Common myeloid progenitor, CD34-positive (primary cell): ENCODE data around the gene TBX10.
"Not testable (repeated sequence)": the region's sequence is repeated elsewhere in the genome, so short reads cannot be mapped to it uniquely, and the experiment has no call there.

ENCODE experiments used
- CTCF ChIA-PET: fragments of 350-600 bp; sonication (Branson Sonifier 250); formaldehyde crosslinking; loops from one replicate; lab custom pipeline; 2021; ENCODE audit warnings: antibody characterized with exemption; lab: Charles Lee
- POLR2A ChIA-PET: fragments of 350-600 bp; sonication (Branson Sonifier 250); formaldehyde crosslinking; loops from one replicate; lab custom pipeline; 2021; ENCODE audit warnings: antibody characterized with exemption; lab: Charles Lee
- DNase-seq, 3 donors: peaks; one replicate each; pipeline versions ENCODE4 v3.0.0 to v3.0.0-alpha.2; 2013
- H3K27ac ChIP-seq, 2 experiments: 1 replicate in 1 of 2; 2 replicates in 1 of 2; pipeline ENCODE4 v1.7.0; 2013; ENCODE audit warnings: inconsistent platforms in 2 of 2, low read length in 2 of 2, mild to moderate bottlenecking in 2 of 2, low read depth in 1 of 2, moderate library complexity in 1 of 2; ENCODE audit not compliant: severe bottlenecking in 2 of 2, insufficient read depth in 1 of 2, poor library complexity in 1 of 2
- H3K27me3 ChIP-seq, 5 experiments: replicated peaks in 2 of 5; 1 replicate in 3 of 5; 2 replicates in 2 of 5; pipeline versions ENCODE4 v1.6.1 to v1.7.0; 2013; ENCODE audit warnings: low read length in 4 of 5, mild to moderate bottlenecking in 2 of 5, moderate library complexity in 2 of 5, inconsistent platforms in 1 of 5; ENCODE audit not compliant: insufficient read depth in 5 of 5, control insufficient read depth in 4 of 5
- H3K36me3 ChIP-seq, 4 experiments: 1 replicate in 2 of 4; 2 replicates in 2 of 4; pipeline versions ENCODE4 v1.6.1 to v1.7.0; 2013; ENCODE audit warnings: low read length in 3 of 4, control low read depth in 1 of 4, mild to moderate bottlenecking in 1 of 4; ENCODE audit not compliant: control insufficient read depth in 4 of 4, insufficient read depth in 4 of 4
- H3K4me1 ChIP-seq, 4 experiments: 1 replicate in 3 of 4; 2 replicates in 1 of 4; pipeline versions ENCODE4 v1.6.1 to v1.7.1; 2013; ENCODE audit warnings: low read length in 3 of 4, mild to moderate bottlenecking in 3 of 4, control low read depth in 1 of 4, inconsistent platforms in 1 of 4, moderate library complexity in 1 of 4; ENCODE audit not compliant: control insufficient read depth in 4 of 4, insufficient read depth in 4 of 4; ENCODE audit errors: control extremely low read depth in 1 of 4
- H3K4me3 ChIP-seq, 7 experiments: 1 replicate in 4 of 7; 2 replicates in 3 of 7; pipeline versions ENCODE4 v1.5.1 to v1.7.0; 2013; ENCODE audit warnings: mild to moderate bottlenecking in 7 of 7, low read length in 6 of 7, moderate library complexity in 6 of 7, inconsistent platforms in 2 of 7, low read depth in 2 of 7, control low read depth in 1 of 7; ENCODE audit not compliant: insufficient read depth in 4 of 7, control insufficient read depth in 1 of 7; ENCODE audit errors: extremely low read depth in 1 of 7
- H3K9me3 ChIP-seq, 5 experiments: 1 replicate in 4 of 5; 2 replicates in 1 of 5; pipeline versions ENCODE4 v1.6.1 to v1.7.1; 2013; ENCODE audit warnings: low read length in 4 of 5, mild to moderate bottlenecking in 2 of 5, inconsistent platforms in 1 of 5, low read depth in 1 of 5, moderate library complexity in 1 of 5; ENCODE audit not compliant: control insufficient read depth in 4 of 5, insufficient read depth in 2 of 5; ENCODE audit errors: control extremely low read depth in 1 of 5
- WGBS: methylation state at CpG from one replicate; pipeline ENCODE4 v1.1.5; 2013; ENCODE audit not compliant: insufficient coverage; 5-methylcytosine and 5-hydroxymethylcytosine counted together

TBX10 gene

GRCh38 chr11:67664213-67664585 is 24.6 kb upstream of the TBX10 start:
- no peak for DNase-seq
- Histone ChIP-seq H3K4me3 (no peak overlapping the region), H3K27me3 (no peaks in the 10 kb centered on the region), H3K36me3 (no peaks in the 10 kb centered on the region), H3K27ac (no peak overlapping the region), H3K4me1 (peaks cover 0 to 2% (median under 1%) of the 10 kb centered on the region in 4 experiments), H3K9me3 (no peaks in the 10 kb centered on the region)
- WGBS = 88% methylated on average over 8 of the region's 16 CpGs
- POLR2A ChIA-PET = no interaction called here
- CTCF ChIA-PET = interaction anchor here (1.2 kb wide), 3 partner anchors 15 to 28 kb away, joined by 3 to 5 read pairs (median 4); no protein-coding TSS in a partner anchor

DNA sequence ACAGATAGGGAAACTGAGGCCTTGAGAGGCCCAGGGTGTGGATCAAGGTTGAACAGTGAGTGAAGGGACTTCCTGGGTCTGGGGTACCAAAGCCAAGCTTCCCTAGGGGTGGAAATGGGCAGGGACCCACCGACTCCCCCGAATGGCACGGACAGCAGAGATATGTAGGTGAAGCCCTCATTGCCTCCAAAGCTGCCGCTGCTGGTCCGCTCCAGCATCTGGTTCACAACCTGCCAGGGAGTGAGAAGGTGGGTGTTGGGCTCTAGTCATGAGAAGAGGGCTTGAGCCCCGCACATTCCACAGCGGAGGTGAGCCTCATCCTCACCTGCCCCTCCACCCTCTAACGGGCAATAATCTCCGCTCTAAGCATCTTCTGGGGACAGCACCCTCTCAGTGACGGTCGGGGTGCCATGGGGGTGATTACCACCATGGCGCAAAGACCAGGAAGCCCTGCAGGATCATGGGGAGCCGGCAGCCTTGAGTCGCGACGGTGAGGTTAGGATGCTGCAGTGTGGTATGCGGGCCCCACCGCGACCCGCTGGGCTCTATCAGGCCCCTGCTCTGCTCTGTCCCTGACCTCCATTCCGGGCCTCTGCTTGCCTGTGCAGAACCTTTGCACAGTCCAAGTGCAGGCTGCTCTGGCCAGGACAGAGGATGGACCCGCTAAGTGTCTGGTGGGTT is 24.1 kb upstream of the TBX10 start:
- WGBS = 97% methylated on average over 22 of the region's 22 CpGs
- no peak overlapping the region for H3K27ac ChIP-seq
- H3K4me3 ChIP-seq = no peak overlapping the region
- POLR2A ChIA-PET = no interaction called here
- H3K36me3 ChIP-seq = no peaks in the 10 kb centered on the region
- no peak for DNase-seq
- peaks cover 0 to 7% (median 5%) of the 10 kb centered on the region in 4 experiments for H3K4me1 ChIP-seq
- CTCF ChIA-PET = interaction anchor here (0.8 to 1.8 kb wide), 6 partner anchors 13 to 137 kb away, joined by 3 to 11 read pairs (median 3); partner anchors contain the start of gene ACY3
- H3K27me3 ChIP-seq = no peaks in the 10 kb centered on the region
- H3K9me3 ChIP-seq = no peaks in the 10 kb centered on the region

DNA sequence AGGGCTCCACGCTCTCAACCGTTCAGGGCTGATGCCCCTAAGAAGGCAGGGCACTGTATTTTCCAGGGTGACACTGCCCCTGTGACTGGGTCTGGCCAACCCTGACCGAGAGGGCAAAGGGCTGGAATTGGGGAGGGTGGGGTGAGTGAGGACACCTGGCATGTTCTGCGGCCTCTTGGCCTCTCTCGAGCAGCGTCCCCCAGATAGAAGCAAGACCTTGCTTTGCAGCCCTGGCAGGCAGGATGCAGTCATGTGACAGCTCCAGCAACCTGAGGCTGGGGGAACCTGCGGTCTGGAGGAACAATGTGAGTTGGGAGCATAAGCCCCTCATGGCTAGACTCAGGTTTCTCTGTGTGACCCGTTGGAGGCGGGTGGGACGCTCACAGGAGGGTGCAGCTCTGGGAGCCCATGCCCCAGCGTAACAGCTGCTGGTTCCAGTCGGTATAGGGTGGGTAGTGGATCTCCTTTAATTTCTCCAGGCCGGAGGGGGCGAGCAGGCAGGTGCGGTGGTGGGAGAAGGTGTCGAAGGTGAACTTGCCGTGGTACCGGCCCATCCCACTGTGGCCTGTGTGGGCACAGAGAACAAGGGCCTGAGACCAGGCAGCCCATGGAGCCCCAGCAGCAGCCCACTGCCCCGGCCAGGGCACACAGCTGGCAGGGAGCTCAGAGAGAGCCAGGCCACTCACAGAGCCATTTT is 23.4 kb upstream of the TBX10 start:
- ChIA-PET POLR2A (no interaction called here), CTCF (interaction anchor here (0.7 to 1.8 kb wide), 9 partner anchors 12 to 138 kb away, joined by 3 to 11 read pairs (median 3); partner anchors contain the start of gene ACY3)
- H3K36me3 ChIP-seq = no peaks in the 10 kb centered on the region
- H3K27ac ChIP-seq = no peak overlapping the region
- H3K4me3 ChIP-seq = no peak overlapping the region
- DNase-seq = no peak
- peaks cover 0 to 11% (median 7%) of the 10 kb centered on the region in 4 experiments for H3K4me1 ChIP-seq
- no peaks in the 10 kb centered on the region for H3K9me3 ChIP-seq
- 91% methylated on average over 17 of the region's 19 CpGs for WGBS
- H3K27me3 ChIP-seq = no peaks in the 10 kb centered on the region

DNA sequence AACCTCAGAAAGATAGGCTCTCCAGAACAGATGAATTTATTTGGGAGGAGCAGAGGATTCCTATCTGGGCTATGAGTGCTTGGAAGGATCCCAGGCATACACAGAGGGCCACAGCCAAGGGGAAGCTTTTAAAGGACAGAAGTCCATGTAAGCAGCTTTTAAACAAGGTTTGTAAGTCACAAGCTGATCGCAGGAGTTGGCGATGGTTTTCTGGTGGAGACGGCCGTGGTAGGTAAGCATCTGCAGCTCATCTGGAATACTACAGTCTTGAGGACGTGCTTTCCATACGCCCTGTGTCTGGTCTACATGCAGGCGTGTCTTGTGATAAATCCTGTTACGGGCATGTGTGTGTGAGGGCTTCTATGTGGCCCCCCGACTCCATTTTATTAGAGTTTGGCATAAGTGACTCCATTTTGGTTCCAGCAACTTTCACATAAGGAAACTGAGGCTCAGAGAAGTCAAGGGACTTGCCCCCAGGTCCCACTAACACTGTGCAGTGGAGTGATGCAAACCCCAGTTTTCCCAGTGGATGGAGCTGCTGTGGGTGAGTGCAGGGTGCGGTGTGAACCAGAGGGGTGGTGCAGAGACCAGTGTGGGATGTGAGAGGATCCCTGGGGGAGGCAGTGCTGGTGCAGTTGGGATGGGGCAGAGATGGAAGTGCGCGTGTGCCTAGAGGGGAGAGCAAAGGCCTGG is 22.7 kb upstream of the TBX10 start:
- peaks cover 0 to 11% (median 7%) of the 10 kb centered on the region in 4 experiments for H3K4me1 ChIP-seq
- WGBS = 97% methylated on average over 12 of the region's 12 CpGs
- H3K36me3 ChIP-seq = no peaks in the 10 kb centered on the region
- H3K4me3 ChIP-seq = no peak overlapping the region
- no peaks in the 10 kb centered on the region for H3K27me3 ChIP-seq
- peaks cover 0 to 5% (median 3%) of the 10 kb centered on the region in 5 experiments for H3K9me3 ChIP-seq
- POLR2A ChIA-PET = no interaction called here
- H3K27ac ChIP-seq = no peak overlapping the region
- CTCF ChIA-PET = interaction anchor here (0.6 to 2.6 kb wide), 9 partner anchors 9 to 292 kb away, joined by 3 to 11 read pairs (median 3); partner anchors contain the start of gene ACY3
- no peak for DNase-seq

DNA sequence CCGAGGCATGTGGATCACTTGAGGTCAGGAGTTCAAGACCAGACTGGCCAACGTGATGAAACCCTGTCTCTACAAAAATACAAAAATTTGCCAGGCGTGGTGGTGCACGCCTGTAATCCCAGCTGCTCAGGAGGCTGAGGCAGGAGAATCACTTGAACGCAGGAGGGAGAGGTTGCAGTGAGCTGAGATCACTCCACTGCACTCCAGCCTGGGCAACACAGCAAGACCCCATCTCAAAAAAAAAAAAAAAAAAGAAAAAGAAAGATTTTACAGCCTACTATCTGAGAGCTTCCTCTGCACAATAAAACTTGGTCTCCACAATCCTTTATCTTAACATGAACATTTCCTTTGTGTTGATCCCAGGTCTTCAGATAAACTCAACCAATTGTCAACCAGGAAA is 21.2 kb upstream of the TBX10 start:
- H3K4me3 ChIP-seq, POLR2A ChIA-PET, H3K27me3 ChIP-seq, H3K27ac ChIP-seq, DNase-seq, H3K36me3 ChIP-seq: not testable (repeated sequence)
- H3K4me1 ChIP-seq = peaks cover 0 to 11% (median 7%) of the 10 kb centered on the region in 4 experiments
- H3K9me3 ChIP-seq = peaks cover 0 to 17% (median 7%) of the 10 kb centered on the region in 5 experiments
- WGBS = 91% methylated on average over 5 of the region's 5 CpGs
- CTCF ChIA-PET = interaction anchor here (2.6 to 7.5 kb wide), 6 partner anchors 15 to 81 kb away, joined by 6 to 102 read pairs (median 22); partner anchors contain the start of genes NUDT8 and TBX10

GRCh38 chr11:67659651-67660165 is 20.1 kb upstream of the TBX10 start:
- WGBS = 40% methylated on average over 1 of the region's 5 CpGs
- POLR2A ChIA-PET = interaction anchor here (0.6 kb wide), 1 partner anchor 31 kb away, joined by 3 read pairs; no protein-coding TSS in a partner anchor
- not testable (repeated sequence) for H3K27ac ChIP-seq, H3K4me3 ChIP-seq, DNase-seq, H3K27me3 ChIP-seq, H3K36me3 ChIP-seq
- CTCF ChIA-PET = interaction anchor here (0.6 to 7.5 kb wide), 11 partner anchors 9 to 87 kb away, joined by 3 to 102 read pairs (median 8); partner anchors contain the start of genes ACY3, NUDT8 and TBX10
- Histone ChIP-seq H3K4me1 (peaks cover 0 to 11% (median 7%) of the 10 kb centered on the region in 4 experiments), H3K9me3 (peaks cover 0 to 19% (median 7%) of the 10 kb centered on the region in 5 experiments)
